Transverse colon (tissue), 4 donors: ENCODE data around the gene TTC3. TPM values are rescaled to one million over a fixed set of nuclear protein-coding genes. Genes with fewer than 3 reads are reported as not detected.

Experiments used
- DNase-seq: peaks from one replicate; pipeline ENCODE4 v3.0.0-alpha.2; 2019
- H3K27ac ChIP-seq, 4 donors: fragments of 200-600 bp; sonication (generic); 2 replicates each; pipeline ENCODE4 v1.5.1; 2016 to 2018; ENCODE audit warnings: inconsistent platforms in 4 of 4
- H3K27me3 ChIP-seq: fragments of 200-600 bp; sonication (generic); 2 replicates; pipeline ENCODE4 v1.5.1; 2017; ENCODE audit warnings: inconsistent platforms
- H3K36me3 ChIP-seq, 4 donors: fragments of 200-600 bp; sonication (generic); 2 replicates each; pipeline ENCODE4 v1.5.1; 2017 to 2019; ENCODE audit warnings: inconsistent platforms in 4 of 4
- H3K4me1 ChIP-seq, 4 donors: fragments of 200-600 bp; sonication (generic); 2 replicates each; pipeline ENCODE4 v1.5.1; 2017 to 2020; ENCODE audit warnings: inconsistent platforms in 4 of 4
- H3K4me3 ChIP-seq, 4 donors: fragments of 200-600 bp; sonication (generic); 1 replicate in 1 of 4; 2 replicates in 3 of 4; pipeline versions ENCODE4 v1.5.1 to v1.6.1; 2017 to 2019; ENCODE audit warnings: inconsistent platforms in 4 of 4
- H3K9me3 ChIP-seq, 2 donors: fragments of 200-600 bp; sonication (generic); 2 replicates each; pipeline ENCODE4 v1.5.1; 2017 to 2019; ENCODE audit warnings: inconsistent platforms in 2 of 2
- CTCF ChIP-seq, 5 experiments: fragments of 200-600 bp in 3 of 5; fragments of 450-650 bp in 2 of 5; sonication (generic) in 3 of 5; IDR thresholded peaks; 1 replicate in 2 of 5; 2 replicates in 3 of 5; pipeline ENCODE4 v1.5.1; 2016 to 2017; ENCODE audit warnings: antibody characterized with exemption in 5 of 5, inconsistent platforms in 3 of 5, mild to moderate bottlenecking in 2 of 5, moderate library complexity in 1 of 5
- EP300 ChIP-seq: sonication (generic); formaldehyde crosslinking; IDR thresholded peaks from one replicate; pipeline ENCODE4 v1.6.1; 2017; ENCODE audit warnings: antibody characterized with exemption, low read depth
- POLR2A ChIP-seq: fragments of 450-650 bp; IDR thresholded peaks from one replicate; pipeline ENCODE4 v1.6.1; 2016; ENCODE audit warnings: antibody characterized with exemption, mild to moderate bottlenecking, moderate library complexity
- POLR2AphosphoS5 ChIP-seq, 3 donors: sonication (generic); formaldehyde crosslinking; IDR thresholded peaks; one replicate each; pipeline ENCODE4 v1.6.1; 2016; ENCODE audit warnings: antibody characterized with exemption in 3 of 3
- WGBS, 2 donors: methylation state at CpG; one replicate each; pipeline ENCODE4 v1.1.5; 2018; ENCODE audit warnings: low coverage in 1 of 2; 5-methylcytosine and 5-hydroxymethylcytosine counted together
- in situ Hi-C, 4 donors: fragments of 200-750 bp; cut with MboI; loops; one replicate each; pipeline versions ENCODE4 v1.15.0 to v1.15.1; 2017; ENCODE audit warnings: low sequenced_read_pairs in 3 of 4, low pct_ligation_motif_present in 1 of 4, low pct_unique_long_range_greater_than_20kb in 1 of 4
- intact Hi-C: fragments of 100-400 bp; cut with DNase I; formaldehyde crosslinking; loops from one replicate; pipeline ENCODE4 v1.15.1; 2023; ENCODE audit warnings: low total_unique reads
- total RNA-seq, 4 donors: library from RNA; depleted of rRNA; stranded (reverse); fragments of >200 nt; gene quantifications; one replicate each; pipeline ENCODE4 v1.1.0, GENCODE V29; 2016

Gene TTC3
- total RNA-seq, 4 donors from 2014 or later = 84.0 to 247 (median 146) TPM

GRCh38 chr21:37082856-37083528, 9.9 kb downstream of the TTC3 start:
- H3K9me3 ChIP-seq = no peaks in the 10 kb centered on the region
- no peak for DNase-seq
- in situ Hi-C loops (loop anchor here in 1 of 4 donors (25.0 kb wide), 1 partner anchor 96 kb away; no protein-coding TSS in a partner anchor), intact Hi-C loops (no loop called here)
- no peak for TF ChIP-seq EP300
- no peak for TF ChIP-seq POLR2A
- TF ChIP-seq POLR2AphosphoS5 (IDR thresholded peaks at IDR 0.05) = no peak
- no peak for TF ChIP-seq CTCF (IDR thresholded peaks at IDR 0.05)
- H3K27me3 ChIP-seq = no peaks in the 10 kb centered on the region
- H3K36me3 ChIP-seq = no peaks in the 10 kb centered on the region
- peaks cover 7 to 26% (median 17%) of the 10 kb centered on the region in 4 donors for H3K4me1 ChIP-seq
- no peak overlapping the region for H3K4me3 ChIP-seq
- H3K27ac ChIP-seq = no peak overlapping the region

- H3K4me1 ChIP-seq = peaks cover 7 to 26% (median 17%) of the 10 kb centered on the region in 4 donors
- no peaks in the 10 kb centered on the region for H3K9me3 ChIP-seq
- 74 to 83% methylated on average over 3 of the region's 3 CpGs for WGBS, 2 donors
- no peak overlapping the region for H3K27ac ChIP-seq
- H3K36me3 ChIP-seq = no peaks in the 10 kb centered on the region
- DNase-seq = no peak
- in situ Hi-C loops (loop anchor here in 1 of 4 donors (25.0 kb wide), 1 partner anchor 98 kb away; no protein-coding TSS in a partner anchor), intact Hi-C loops (no loop called here)
- TF ChIP-seq CTCF (IDR thresholded peaks at IDR 0.05) = no peak
- no peak for TF ChIP-seq POLR2AphosphoS5 (IDR thresholded peaks at IDR 0.05)
- TF ChIP-seq EP300 = no peak
- no peak for TF ChIP-seq POLR2A
- H3K27me3 ChIP-seq = no peaks in the 10 kb centered on the region
- H3K4me3 ChIP-seq = no peak overlapping the region
Observed at GRCh38 chr21:37085726-37086125, 12.7 kb downstream of the TTC3 start.

GRCh38 chr21:37087188-37087587, 14.1 kb downstream of the TTC3 start:
- Histone ChIP-seq H3K4me3 (no peak overlapping the region), H3K27me3 (no peaks in the 10 kb centered on the region), H3K36me3 (no peaks in the 10 kb centered on the region), H3K4me1 (peaks cover 7 to 24% (median 16%) of the 10 kb centered on the region in 4 donors), H3K27ac (no peak overlapping the region), H3K9me3 (no peaks in the 10 kb centered on the region)
- in situ Hi-C loops (loop anchor here in 1 of 4 donors (25.0 kb wide), 1 partner anchor 100 kb away; no protein-coding TSS in a partner anchor), intact Hi-C loops (no loop called here)
- DNase-seq = no peak
- TF ChIP-seq CTCF (IDR thresholded peaks at IDR 0.05) (peak; percentile 23 to 49 (median 34)), EP300 (no peak), POLR2A (no peak)
- 59 to 62% methylated on average over 5 of the region's 5 CpGs for WGBS, 2 donors

- TF ChIP-seq CTCF (IDR thresholded peaks at IDR 0.05) = no peak
- TF ChIP-seq POLR2AphosphoS5 (IDR thresholded peaks at IDR 0.05) = no peak
- no peak for TF ChIP-seq EP300
- TF ChIP-seq POLR2A = no peak
Observed at GRCh38 chr21:37088186-37088735, 15.2 kb downstream of the TTC3 start.

More at GRCh38 chr21:37088186-37088735, 15.2 kb downstream of the TTC3 start:
- Histone ChIP-seq H3K36me3 (no peaks in the 10 kb centered on the region), H3K4me1 (peaks cover under 1 to 14% (median 8%) of the 10 kb centered on the region in 4 donors), H3K9me3 (no peaks in the 10 kb centered on the region), H3K27me3 (no peaks in the 10 kb centered on the region), H3K4me3 (no peak overlapping the region), H3K27ac (no peak overlapping the region)
- 66 to 75% methylated on average over 5 of the region's 5 CpGs for WGBS, 2 donors
- intact Hi-C loops (no loop called here), in situ Hi-C loops (loop anchor here in 1 of 4 donors (25.0 kb wide), 1 partner anchor 101 kb away; no protein-coding TSS in a partner anchor)
- no peak for DNase-seq
